Adrenal gland (tissue), 12 donors: ENCODE data around the gene ASS1. TPM values are rescaled to one million over a fixed set of nuclear protein-coding genes. Genes with fewer than 3 reads are reported as not detected.

Source experiments
- DNase-seq, 7 donors: peaks; one replicate each; pipeline ENCODE4 v3.0.0-alpha.2; 2019 to 2020
- H3K27ac ChIP-seq, 5 donors: fragments of 200-600 bp; sonication (generic) in 4 of 5; 1 replicate in 3 of 5; 2 replicates in 2 of 5; pipeline versions ENCODE4 v1.5.1 to v1.8.0; 2016 to 2020; ENCODE audit warnings: mild to moderate bottlenecking in 1 of 5
- H3K27me3 ChIP-seq: fragments of 200-600 bp; 2 replicates; pipeline ENCODE4 v1.8.0; 2021
- H3K36me3 ChIP-seq, 2 donors: fragments of 200-600 bp; replicated peaks in 1 of 2; 1 replicate in 1 of 2; 2 replicates in 1 of 2; pipeline versions ENCODE4 v1.5.1 to v1.8.0; 2018 to 2022
- H3K4me1 ChIP-seq, 2 donors: fragments of 200-600 bp; replicated peaks in 1 of 2; 1 replicate in 1 of 2; 2 replicates in 1 of 2; pipeline versions ENCODE4 v1.5.1 to v1.8.0; 2018 to 2021
- H3K4me3 ChIP-seq, 4 donors: fragments of 200-600 bp; sonication (generic) in 3 of 4; one replicate each; pipeline ENCODE4 v1.5.1; 2016 to 2018
- H3K9me3 ChIP-seq, 3 donors: fragments of 200-600 bp; sonication (generic) in 1 of 3; replicated peaks in 1 of 3; 1 replicate in 2 of 3; 2 replicates in 1 of 3; pipeline versions ENCODE4 v1.5.1 to v1.8.0; 2016 to 2021
- POLR2A ChIP-seq, 2 donors: fragments of 450-650 bp; IDR thresholded peaks; one replicate each; pipeline ENCODE4 v1.6.1; 2017; ENCODE audit warnings: antibody characterized with exemption in 2 of 2, mild to moderate bottlenecking in 2 of 2, moderate library complexity in 1 of 2
- WGBS, 4 donors: extraction: QIAGEN DNeasy Blood & Tissue Kit in 2 of 4; methylation state at CpG; one replicate each; pipeline versions ENCODE4 v1.1.5 to v1.1.7; 2013 to 2017; 5-methylcytosine and 5-hydroxymethylcytosine counted together
- intact Hi-C, 2 donors: fragments of 100-400 bp; cut with DNase I; formaldehyde crosslinking; loops; one replicate each; pipeline versions ENCODE4 v1.14.1 to v1.15.0; 2022 to 2023
- polyA plus RNA-seq, 3 donors: library from polyadenylated mRNA; stranded (reverse); fragments of 200-250 nt in 2 of 3; fragments of 350-450 nt in 1 of 3; fragmentation: Illumina TruSeq in 1 of 3; extraction: RNeasy Lipid Tissue Mini Kit (QIAGEN cat#74804) in 1 of 3; gene quantifications; one replicate each; pipeline ENCODE4 v1.2.3, GENCODE V29; 2013 to 2014
- total RNA-seq, 9 donors: library from RNA; depleted of rRNA in 4 of 9; stranded (reverse); fragments of >200 nt in 4 of 9; fragments of 120-200 nt in 1 of 9; fragmentation: NEBNext Ultra II Directional in 1 of 9; extraction: Animal tissue kit (Norgen Biotek cat#: 25700) in 1 of 9; gene quantifications; one replicate each; pipeline versions ENCODE4 v1.1.0 to v1.2.4, GENCODE V29; 2013 to 2023
- TF ChIP-seq, protein P1 (sequence below), 6 experiments: fragments of 450-650 bp in 4 of 6; fragments of 200-600 bp in 2 of 6; sonication (generic) in 1 of 6; IDR thresholded peaks; 1 replicate in 5 of 6; 2 replicates in 1 of 6; pipeline versions ENCODE4 v1.5.1 to v1.8.0; 2016 to 2021; ENCODE audit warnings: antibody characterized with exemption in 6 of 6, mild to moderate bottlenecking in 2 of 6, moderate library complexity in 1 of 6
- donor health status: healthy with polysubstance abuse.
- donor health status: Bipolar disorder and iron deficiency.
- donor health status: DM: yes; HTN: yes; CAD: no.
- donor health status: DM: no; HTN: no; CAD: no.
- donor health status: DM: no; HTN: no; CAD: no.
- donor health status: DM: yes; HTN: yes; CAD: no.

Gene ASS1
- total and polyA plus RNA-seq, 12 donors, result 11.3 to 438 (median 232) TPM

DNA sequence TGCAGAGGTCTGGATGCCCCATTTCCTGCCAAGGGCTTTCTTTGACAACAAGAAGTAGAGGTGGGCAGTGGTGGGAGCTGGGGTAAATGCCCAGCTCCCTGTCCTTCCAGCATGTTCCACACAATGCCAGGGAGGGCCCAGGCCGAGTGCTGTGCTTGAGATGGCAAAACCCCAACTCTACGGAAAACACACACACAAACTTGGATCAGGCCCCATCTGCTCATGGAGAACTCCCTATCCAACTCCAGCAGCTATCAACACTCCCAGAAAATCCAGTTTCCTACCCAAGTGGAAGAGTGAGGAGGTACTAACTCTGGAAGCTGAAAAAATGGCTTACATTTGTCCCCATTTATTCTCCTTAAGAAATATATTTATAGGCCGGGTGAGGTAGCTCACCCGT, 73.5 kb downstream of the ASS1 start:
- Histone ChIP-seq H3K36me3 (no peaks in the 10 kb centered on the region), H3K9me3 (no peaks in the 10 kb centered on the region), H3K27me3 (no peaks in the 10 kb centered on the region), H3K4me3 (no peak overlapping the region), H3K27ac (no peak overlapping the region), H3K4me1 (no peaks in the 10 kb centered on the region)
- intact Hi-C loops, result no loop called here
- DNase-seq, result no peak
- TF ChIP-seq POLR2A (IDR thresholded peaks at IDR 0.05), result no peak
- TF ChIP-seq, protein P1, sequence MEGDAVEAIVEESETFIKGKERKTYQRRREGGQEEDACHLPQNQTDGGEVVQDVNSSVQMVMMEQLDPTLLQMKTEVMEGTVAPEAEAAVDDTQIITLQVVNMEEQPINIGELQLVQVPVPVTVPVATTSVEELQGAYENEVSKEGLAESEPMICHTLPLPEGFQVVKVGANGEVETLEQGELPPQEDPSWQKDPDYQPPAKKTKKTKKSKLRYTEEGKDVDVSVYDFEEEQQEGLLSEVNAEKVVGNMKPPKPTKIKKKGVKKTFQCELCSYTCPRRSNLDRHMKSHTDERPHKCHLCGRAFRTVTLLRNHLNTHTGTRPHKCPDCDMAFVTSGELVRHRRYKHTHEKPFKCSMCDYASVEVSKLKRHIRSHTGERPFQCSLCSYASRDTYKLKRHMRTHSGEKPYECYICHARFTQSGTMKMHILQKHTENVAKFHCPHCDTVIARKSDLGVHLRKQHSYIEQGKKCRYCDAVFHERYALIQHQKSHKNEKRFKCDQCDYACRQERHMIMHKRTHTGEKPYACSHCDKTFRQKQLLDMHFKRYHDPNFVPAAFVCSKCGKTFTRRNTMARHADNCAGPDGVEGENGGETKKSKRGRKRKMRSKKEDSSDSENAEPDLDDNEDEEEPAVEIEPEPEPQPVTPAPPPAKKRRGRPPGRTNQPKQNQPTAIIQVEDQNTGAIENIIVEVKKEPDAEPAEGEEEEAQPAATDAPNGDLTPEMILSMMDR (IDR thresholded peaks at IDR 0.05), result no peak
- 88 to 95% (median 90%) methylated on average over 3 to 4 of the region's 4 CpGs for WGBS, 4 donors

DNA sequence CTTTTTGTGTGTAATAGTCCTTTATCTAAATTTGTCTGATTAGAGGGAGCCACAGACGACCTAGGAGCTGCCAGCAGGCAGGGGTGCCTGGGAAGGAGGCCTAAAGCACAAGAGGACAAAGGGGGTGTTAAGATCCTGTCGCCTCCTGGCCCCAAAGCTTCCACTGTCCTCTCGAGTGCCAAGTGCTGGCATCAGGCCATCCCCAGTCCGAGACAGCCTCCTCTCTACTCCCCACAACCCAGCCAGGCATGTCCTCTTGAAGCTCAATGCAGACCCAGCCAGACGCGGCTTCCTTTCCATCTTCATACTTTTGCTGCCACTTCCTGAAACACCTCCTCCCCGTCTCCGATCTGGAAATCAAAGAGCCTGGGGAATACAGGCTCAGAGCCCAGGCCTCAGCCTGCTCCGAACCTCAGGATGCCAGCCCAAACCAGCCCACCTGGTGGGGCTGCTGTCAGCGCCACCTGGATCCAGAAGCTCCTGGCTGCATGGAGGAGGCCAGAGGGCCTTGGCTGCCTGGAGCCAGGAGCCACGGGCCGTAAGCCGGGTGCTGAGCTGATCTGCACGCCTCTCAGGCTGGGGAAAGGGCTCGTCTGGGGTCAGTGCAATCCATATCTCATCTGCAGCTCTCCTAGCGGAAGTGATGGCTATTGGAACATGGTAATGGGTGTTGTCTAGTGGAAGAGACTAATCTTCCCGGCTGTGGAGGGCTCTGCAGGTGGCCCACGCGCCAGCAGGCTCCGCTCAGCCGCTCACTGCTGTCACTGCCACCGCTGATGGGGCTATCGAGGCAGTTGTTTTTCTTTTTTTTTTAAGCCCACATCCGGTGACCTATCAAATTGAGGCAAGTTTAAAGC, 74.4 kb downstream of the ASS1 start:
- no peaks in the 10 kb centered on the region for H3K4me1 ChIP-seq
- TF ChIP-seq POLR2A (IDR thresholded peaks at IDR 0.05), result no peak
- TF ChIP-seq, protein P1 (IDR thresholded peaks at IDR 0.05), result no peak
- intact Hi-C loops, result no loop called here
- no peak for DNase-seq
- H3K27me3 ChIP-seq, result no peaks in the 10 kb centered on the region
- H3K4me3 ChIP-seq, result no peak overlapping the region
- no peak overlapping the region for H3K27ac ChIP-seq
- H3K36me3 ChIP-seq, result no peaks in the 10 kb centered on the region
- no peaks in the 10 kb centered on the region for H3K9me3 ChIP-seq
- WGBS, 4 donors, result 72 to 80% (median 78%) methylated on average over 16 to 24 of the region's 24 CpGs

DNA sequence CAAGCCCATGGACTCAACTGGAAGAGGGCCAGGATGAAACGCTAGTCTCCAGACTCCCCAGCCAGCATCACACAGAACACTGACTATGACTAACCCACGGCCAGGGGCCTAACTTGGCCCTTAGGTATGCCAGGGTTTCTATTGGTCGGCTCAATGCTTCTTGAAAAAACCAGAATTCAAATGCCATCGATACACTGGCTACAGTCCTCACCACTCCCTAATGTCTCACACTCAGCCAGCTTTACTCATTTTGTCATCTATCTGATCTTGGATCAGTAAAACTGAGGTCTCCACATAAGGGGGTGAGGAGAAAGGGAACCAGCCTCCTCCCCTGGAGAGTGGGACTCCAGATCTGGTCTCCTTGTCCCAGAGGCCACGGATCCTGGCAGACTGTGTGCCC, 75.2 kb downstream of the ASS1 start:
- TF ChIP-seq, protein P1 (IDR thresholded peaks at IDR 0.05), result no peak
- 79 to 100% (median 83%) methylated on average over 3 to 5 of the region's 5 CpGs for WGBS, 4 donors
- Histone ChIP-seq H3K36me3 (no peaks in the 10 kb centered on the region), H3K4me1 (no peaks in the 10 kb centered on the region), H3K9me3 (no peaks in the 10 kb centered on the region), H3K4me3 (no peak overlapping the region), H3K27ac (no peak overlapping the region), H3K27me3 (no peaks in the 10 kb centered on the region)
- DNase-seq, result no peak
- intact Hi-C loops, result no loop called here

DNA sequence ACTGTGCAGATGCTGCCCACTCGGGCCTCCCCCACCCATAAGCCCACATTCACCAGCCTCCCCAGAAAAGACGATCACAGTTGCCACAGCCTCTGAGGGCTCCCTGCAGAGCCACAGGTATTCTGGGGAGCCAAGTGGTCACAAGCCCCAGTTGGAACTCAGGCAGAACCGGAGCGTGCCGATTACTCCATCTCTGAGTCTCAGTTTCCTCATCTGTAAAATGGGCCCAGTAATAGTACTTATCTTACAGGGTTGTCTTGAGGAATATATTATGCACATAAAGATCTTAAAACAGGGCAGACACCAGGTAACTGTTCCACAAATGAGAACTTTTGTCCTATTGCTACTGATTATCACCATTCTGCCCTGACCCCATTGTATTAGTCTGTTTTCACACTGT, 77.0 kb downstream of the ASS1 start:
- intact Hi-C loops, result no loop called here
- WGBS, 4 donors, result 82 to 92% (median 86%) methylated on average over 5 of the region's 5 CpGs
- Histone ChIP-seq H3K9me3 (no peaks in the 10 kb centered on the region), H3K27ac (no peak overlapping the region), H3K27me3 (no peaks in the 10 kb centered on the region), H3K4me1 (no peaks in the 10 kb centered on the region), H3K36me3 (no peaks in the 10 kb centered on the region), H3K4me3 (no peak overlapping the region)
- TF ChIP-seq POLR2A (IDR thresholded peaks at IDR 0.05), result no peak
- TF ChIP-seq, protein P1 (IDR thresholded peaks at IDR 0.05), result no peak
- DNase-seq, result no peak
